ELR (cell line): ENCODE measurements around the gene FGF18.

Experiments used
- DNase-seq: peaks from one replicate; pipeline ENCODE4 v3.0.0-alpha.2; 2015; ENCODE audit warnings: low read depth

The FGF18 gene

GRCh38 chr5:171422902-171423663 lies 3.6 kb downstream of the FGF18 start:
- no peak for DNase-seq

DNA sequence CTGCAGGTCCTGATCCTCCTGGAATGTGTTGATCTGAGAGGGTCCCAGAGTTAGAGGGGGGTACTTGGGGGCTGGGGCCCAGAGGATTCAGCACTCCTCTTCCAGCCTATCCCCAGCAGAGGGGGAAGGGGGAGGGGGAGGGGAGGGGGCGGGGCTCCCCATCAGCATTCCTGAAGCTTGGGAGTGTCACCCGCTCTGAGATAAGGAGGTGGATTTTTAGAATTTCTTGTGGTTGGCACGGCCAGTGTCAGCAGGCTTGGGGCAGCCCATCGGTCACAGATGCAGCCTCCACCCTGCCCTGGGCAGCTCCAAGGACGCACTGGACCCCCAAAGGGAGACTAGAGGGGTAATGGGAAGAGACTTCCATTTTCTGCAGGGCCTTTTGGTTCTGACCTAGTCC lies 5.3 kb downstream of the FGF18 start:
- no peak for DNase-seq

GRCh38 chr5:171425596-171426244 lies 6.3 kb downstream of the FGF18 start:
- DNase-seq, result no peak

- no peak for DNase-seq
Observed at GRCh38 chr5:171426266-171426665, 6.8 kb downstream of the FGF18 start.

DNA sequence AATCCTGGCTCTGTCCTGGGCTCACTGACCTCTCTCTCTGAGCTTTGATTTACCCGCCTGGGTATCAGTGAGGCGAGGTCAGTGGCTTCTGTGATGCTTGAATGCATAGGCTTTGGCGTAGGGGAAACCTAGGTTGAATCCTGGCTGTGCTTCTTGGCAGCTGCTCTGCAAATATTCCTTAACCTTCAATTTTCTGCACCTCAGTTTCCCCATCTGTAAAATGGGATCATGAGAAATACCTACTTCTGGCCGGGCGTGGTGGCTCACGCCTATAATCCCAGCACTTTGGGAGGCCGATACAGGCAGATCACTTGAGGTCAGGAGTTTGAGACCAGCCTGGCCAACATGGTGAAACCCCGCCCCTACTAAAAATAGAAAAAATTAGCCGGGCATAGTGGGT lies 7.2 kb downstream of the FGF18 start:
- DNase-seq, result no peak

DNA sequence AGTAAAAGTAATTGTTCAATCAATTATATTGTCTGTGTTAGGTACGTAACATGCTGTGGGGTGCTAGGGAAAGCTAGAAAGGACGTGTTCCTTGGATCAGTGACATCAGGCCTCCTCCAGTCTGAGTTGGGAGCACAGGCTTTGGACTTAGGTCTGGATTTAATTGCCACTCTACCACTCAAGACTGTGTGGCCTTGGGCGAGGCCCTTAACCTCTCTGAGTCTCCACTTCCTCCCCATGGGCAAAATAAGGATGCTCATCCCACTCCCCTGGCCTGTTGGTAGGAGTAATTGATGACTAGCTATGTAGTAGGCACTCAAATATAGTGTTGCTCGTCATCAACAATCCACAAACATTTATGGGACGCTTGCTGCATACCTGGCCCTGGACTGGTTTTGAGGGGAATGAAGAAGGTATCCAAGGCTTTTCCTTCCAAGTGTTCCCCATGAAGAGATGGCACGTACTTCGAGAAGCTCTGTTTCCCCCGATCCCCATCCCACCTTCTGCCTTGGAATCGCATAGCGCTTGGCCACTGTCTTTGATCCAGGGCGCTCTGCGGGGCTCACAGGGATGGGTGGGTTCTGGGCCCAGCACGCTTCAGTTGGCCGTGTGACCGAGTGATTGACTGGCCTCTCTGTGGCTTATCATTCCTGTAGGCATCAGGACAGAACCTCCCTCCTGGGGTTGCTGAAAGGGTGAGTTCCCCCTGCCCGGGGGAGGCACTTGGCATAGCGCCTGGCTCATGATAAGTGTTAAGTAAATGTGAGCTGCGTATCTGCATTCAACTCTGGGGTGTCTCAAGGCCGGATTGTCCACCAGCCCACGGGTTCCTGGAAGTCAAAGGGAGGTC lies 8.1 kb downstream of the FGF18 start:
- DNase-seq, result no peak

- DNase-seq, result no peak
Observed at GRCh38 chr5:171428168-171428696, 8.8 kb downstream of the FGF18 start.

GRCh38 chr5:171428809-171429542 lies 9.5 kb downstream of the FGF18 start:
- no peak for DNase-seq

GRCh38 chr5:171429543-171429910 lies 10.1 kb downstream of the FGF18 start:
- DNase-seq, result no peak

GRCh38 chr5:171431251-171431777 lies 11.9 kb downstream of the FGF18 start:
- DNase-seq, result no peak

- no peak for DNase-seq
Observed at GRCh38 chr5:171432076-171432475, 12.6 kb downstream of the FGF18 start.

GRCh38 chr5:171432583-171433351 lies 13.3 kb downstream of the FGF18 start:
- DNase-seq, result no peak

GRCh38 chr5:171433352-171433698 lies 13.9 kb downstream of the FGF18 start:
- DNase-seq, result no peak

DNA sequence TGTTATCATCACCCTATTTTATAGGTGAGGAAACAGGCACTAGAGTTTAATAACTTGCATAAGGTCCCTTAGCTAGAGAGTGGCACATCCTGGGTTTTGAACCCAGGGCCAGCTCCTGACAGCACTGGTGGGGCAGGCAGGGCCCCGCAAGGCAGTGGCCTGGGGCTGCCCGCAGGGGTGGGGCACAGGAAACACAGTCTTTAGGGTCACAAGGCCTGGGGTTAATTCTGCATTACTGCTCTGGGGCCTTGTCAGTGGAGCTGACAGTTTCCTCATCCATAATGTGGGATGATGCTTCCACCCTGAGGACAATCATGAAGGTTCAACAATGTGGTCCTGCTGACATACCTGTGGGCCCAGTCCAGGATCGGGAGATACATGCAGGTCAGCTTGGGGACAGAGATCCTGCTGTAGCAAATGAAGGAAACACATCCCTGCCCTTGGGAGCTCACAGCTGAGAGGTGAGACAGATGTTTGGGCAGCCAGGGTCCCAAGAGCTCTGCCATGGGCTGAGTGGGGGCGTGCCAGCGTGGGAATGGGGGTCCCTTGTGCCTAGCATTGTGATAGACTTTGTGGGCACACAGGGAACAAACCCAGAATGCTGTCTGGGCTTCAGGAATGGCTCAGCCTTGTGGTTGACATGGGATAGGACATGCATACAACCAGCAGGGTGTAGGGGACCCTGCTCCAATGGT lies 14.7 kb downstream of the FGF18 start:
- no peak for DNase-seq

- no peak for DNase-seq
Observed at GRCh38 chr5:171434874-171435273, 15.4 kb downstream of the FGF18 start.

DNA sequence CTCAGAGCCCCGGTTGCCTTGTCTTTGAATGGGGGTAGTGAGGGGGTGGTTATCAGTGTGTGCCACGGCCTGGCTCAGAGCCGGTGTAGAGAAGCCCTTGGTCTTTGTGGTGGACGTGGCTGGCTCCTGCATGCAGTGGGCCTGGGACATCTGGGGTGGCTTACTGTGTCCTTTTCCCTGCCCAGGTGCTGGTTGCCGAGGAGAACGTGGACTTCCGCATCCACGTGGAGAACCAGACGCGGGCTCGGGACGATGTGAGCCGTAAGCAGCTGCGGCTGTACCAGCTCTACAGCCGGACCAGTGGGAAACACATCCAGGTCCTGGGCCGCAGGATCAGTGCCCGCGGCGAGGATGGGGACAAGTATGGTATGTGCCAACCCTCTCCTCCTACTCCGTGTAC lies 16.5 kb downstream of the FGF18 start:
- no peak for DNase-seq

DNA sequence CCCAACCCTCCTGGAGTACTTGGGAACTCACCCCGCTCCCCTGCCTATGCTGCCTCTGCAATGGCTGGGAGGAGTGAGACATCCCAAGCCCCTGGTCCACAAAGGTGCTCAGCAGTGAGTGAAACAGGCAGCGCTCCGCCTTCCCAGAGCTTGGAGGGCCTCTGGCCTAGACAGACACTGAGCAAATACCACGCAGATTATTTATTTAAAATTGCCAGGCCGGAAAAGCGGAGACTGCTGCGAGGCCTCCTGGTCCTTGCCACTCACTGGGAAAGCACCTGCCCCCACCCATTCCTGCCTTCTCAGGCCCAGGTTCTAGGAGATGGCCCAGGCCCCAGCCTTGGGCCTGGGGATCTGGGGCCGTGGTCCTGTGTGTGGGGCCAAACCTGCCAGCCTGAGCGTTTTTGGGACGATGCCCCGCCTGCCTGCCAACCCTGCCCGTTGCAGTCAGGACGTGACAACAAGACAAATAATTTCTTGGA lies 17.4 kb downstream of the FGF18 start:
- DNase-seq, result no peak

DNA sequence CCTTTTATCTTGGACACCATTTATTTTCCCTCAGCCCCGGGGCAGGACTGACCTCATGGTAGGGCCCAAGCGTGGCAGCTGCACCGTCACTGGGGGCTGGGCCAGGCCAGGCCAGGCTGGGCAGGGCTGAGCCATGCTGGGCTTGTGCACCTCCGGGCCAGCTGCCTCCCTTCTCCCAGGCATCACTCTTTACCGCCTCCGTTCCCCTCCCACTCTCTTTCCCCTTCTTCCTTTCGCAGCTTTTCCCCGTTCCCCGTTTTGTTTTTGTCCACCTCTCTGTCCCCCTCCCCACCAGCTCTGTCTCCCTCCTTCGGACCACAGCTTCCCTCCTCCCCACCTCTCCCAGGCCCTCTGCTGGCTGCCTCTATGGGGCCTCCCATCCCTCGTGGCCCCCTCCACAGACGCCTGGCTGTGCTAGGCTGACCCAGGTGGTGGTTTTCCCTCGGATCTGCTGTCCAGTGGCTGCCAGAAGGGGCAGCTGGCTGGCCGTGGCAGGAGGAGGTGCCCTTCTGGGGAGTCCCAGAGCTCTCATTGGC lies 17.9 kb downstream of the FGF18 start:
- DNase-seq, result no peak

DNA sequence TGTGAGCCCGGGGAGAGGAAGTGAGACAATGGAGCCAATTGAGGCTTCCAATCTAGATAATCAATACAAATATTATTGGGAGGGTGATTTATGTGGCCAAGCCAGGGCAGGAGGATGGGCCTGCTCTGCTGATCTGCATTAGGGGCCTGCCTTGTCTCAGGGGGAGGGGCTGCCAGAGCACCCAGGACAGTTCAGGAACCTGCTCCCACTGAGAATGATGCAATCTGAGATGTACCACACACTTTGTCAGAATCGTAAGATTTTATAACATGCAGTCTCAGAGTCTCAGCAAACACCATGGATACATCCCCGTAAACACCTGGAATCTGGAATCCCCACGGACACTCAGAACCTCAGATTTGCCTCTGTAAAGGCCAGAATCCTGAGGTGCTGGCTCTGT lies 19.3 kb downstream of the FGF18 start:
- no peak for DNase-seq

DNA sequence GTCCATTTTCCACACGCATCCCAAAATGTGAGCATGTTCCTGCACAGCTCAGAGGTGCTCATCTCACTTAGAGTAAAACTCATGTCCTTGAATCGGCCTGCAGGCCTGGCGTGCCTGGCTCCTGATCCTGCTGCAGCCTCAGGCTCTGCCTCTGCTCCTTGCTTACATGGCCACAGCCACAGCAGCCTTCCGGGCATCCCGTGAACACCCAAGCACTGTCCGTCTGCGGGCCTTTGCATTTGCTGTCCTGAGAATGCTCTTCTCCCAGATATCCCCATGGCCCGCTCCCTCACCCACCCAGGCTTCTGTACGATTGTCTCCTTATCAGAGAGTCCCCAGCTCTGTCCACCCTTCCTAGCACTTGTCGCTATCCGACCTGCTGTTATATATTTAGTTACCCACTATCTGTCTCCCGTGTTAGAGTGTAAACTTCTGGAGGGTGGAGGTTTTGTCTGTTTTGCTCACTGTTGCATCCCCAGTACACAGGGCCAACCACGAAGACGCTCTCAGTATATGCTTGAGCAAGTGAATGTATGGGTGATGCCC lies 21.9 kb downstream of the FGF18 start:
- no peak for DNase-seq
